ENCODE data around the gene CMSS1.

The CMSS1 gene

DNA sequence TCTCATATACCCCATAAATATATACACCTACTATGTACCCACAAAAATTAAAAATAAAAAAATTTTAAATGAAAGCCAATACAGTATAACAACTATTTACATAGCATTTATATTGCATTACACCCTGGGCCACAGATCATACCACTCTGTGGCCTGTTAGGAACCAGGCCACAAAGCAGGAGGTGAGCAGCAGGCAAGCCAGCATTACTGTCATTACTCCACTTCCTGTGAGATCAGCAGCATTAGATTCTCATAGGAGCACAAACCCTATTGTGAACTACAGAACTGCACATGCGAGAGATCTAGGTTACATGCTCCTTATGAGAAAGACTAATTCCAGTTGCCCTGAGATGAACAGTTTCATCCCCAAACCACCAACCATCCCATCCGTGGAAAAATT lies 279.2 kb downstream of the CMSS1 start:
- DNase-seq = no peak

DNA sequence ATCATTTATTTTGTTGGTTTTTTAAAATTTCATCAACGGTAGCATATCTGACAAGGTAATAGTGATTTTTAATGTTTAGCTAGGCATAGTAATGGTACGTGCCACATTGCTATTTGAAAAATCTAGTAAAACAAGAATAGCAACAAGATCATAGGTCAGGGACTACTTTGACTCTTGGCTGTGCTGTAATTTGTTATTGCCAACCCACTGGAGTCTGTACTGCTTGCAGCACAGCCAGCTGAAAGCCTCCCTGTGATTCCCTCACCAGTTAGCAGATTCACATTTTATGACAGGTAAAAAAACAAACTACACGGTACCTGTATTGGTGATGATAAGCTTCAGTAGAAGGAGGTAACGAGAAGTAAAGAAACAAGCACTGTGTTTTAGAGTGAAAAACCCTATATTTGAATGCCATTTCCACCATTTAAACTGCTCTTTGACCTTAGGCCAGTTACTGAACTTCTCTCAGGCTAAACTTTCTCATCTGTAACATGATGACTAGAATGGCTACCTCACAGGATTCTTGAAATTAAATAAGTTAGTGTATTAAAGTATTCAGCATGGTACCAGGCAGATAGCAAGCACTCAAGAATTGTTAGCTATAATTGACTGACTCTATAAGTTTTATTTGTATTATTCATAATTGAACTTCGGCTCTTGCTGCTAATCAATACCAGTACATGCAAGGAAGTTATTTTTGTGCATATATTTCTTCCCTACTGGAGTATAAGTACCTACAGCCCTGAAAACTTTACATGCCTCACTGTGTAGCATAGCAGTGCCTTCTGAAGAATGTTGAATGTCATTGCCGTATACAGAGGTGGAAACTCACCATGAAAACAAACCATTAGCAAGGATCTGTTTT lies 280.5 kb downstream of the CMSS1 start:
- no peak for DNase-seq

DNA sequence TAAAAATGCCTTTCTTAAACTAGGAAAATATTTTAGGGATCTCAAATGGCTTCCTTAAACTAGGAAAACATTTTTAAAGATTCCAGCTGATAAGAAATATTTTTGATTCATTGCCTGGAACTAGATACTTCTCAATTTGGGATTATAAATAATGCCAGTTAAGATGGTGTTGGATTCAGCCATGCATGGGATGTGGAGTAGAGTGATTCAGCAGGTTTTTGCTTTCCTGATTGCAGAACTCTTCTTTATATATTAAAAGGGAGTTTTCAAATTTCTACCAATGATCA lies 281.1 kb downstream of the CMSS1 start:
- DNase-seq = no peak

DNA sequence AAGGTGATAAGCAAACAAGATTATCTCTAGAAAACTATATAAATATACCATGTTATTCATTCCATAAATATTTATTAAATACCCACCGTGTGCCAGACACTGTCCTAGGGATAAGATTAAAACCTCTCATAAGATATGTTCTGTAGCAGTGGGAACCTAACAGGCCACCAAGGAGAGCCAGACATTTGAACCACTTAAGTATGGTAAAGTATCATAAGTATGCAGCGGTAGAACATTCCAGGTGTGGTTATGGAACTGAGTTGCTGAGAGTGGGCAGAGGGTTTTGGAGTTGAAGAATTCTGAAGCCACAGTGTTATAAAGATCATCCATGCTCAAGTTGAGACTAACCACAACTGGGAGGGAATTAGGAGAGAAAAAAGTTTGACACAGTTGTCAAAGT lies 282.0 kb downstream of the CMSS1 start:
- DNase-seq = no peak

DNA sequence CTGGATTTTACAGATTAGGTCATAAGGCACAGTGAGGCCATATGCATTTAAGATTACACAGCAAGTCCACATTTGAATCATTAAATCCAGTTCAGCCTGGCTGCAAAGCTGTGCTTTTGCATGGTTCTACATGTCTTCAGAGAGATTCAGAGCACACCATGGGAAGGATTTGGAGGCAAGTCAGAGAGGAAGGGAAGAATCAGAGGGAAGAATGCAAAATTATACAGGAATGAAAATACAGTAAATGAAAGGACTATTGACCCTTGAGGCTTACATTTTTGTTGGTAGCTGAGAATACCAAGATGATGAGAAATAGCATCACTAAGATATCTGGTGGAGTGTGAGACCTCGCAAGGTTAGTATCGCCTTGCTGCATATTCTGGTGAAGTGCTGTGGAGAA lies 282.8 kb downstream of the CMSS1 start:
- DNase-seq = no peak

DNA sequence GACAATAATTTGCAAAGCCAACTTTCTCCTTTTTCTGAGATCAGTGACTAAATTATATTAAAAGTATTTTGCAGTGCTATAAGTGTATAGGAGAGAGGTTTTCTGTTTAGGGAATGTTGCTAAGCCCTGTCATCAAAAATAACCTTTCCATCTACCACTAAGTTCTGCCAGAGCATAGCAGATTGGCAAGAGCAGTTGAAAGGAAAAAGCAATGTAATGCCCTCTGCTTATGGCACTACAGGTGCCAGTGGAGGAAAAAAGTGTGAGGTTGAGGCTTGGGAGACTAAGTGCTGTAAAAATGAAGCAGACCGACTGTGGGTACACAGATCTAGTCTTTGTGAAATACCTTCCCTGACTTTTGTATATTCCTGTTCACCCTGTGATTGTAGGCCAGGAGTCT lies 285.1 kb downstream of the CMSS1 start:
- DNase-seq = no peak

DNA sequence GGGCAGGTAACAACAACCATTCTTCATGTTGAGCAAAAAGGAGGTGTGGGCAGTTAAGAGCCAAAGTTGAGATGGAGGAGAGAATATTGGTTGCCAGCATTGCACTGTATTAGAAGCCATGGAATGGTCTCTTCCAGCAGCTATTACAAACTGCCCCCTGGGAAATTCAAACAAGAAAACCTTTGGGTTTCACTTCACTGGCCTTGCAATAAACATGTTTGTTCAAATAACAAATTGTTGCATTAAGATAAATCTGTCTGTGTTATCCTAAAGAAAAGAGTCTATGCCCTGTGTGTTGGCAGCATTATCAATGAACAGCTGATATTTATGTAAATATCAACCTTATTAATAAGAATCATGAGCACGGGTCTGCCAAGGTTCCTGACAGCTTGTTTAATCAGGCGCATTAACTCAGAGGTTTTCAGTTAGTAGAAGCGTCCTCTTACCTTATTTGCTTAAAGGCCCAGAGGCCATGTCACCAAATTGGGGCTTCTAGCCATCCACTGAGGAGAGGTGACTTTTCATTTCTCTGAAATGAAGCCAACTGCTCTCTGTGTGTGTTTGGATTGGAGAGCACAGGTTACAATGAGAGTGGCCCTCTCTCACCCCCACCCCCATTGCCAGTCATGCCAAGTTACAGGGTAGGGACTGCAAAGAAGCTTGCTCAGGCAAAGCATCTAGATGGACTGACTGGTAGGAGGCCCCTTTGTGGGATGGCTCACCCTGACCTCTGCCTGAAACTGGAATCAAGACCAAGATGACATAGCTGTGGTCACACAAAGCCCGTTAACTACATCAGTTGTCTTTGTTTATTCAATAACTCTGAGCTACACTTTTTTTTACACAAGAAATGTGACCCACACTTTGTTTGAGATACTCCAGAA lies 286.1 kb downstream of the CMSS1 start:
- no peak for DNase-seq

DNA sequence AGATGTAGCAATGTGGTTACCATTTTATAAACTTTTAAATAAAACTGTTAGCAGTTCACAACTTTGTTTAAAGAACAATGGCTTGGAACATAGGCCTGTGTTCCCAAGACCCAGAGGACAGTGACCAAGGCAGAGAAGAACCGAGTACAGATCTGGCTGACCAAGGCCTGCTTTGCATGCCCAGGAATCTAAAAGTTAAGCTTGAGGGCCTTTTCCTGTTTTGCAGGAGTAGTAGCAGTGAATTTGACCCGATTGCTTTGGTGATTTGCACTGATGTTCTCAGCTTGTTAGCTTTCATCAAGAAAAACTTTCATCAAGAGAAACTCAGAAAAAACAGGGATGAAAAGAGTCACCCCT lies 286.8 kb downstream of the CMSS1 start:
- no peak for DNase-seq

DNA sequence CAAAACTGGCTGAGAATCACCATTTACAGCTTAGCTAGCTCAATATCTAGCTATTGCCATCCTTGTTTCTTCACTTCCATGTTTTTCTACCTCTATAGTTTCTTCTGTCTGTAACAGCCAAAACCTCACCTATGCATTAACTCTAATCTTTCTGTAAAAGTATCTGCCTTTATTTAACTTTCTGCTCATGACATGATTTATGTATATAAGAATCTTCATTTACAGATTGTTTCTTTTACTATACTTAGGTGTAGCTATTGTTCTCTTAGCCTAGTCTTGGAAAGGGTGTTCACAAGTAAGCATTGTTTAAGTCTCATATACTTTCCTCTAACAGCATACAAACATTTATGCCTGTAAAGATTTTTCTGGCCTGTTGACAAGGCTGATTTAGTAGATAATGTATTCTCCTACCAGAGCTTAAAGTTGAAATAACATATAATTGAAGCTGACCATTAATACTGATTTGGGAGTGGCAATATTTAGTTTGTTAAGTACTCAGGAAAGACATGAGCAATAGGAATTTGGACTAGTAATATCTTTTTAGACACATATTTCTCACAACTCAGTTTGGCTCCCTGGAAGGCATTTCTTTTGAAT lies 287.3 kb downstream of the CMSS1 start:
- no peak for DNase-seq

DNA sequence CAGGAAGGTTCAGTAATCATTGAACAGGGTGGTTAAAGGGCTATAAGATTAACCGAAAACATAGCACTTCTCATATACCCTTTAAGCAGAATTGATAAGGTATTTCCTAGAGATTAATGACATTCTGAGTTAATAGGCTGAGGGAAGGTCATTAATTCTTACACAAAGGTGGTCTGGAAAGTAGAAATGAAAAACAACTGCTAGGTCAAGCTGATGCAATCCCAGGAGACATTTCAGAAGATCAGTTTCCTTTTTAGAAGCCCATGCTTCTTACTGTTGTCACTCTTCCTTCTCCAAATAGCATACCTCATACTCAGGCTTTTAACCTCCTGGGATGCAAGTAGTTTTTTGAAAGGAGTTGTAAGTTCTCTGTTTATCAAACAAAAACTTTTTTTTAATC lies 287.8 kb downstream of the CMSS1 start:
- no peak for DNase-seq

DNA sequence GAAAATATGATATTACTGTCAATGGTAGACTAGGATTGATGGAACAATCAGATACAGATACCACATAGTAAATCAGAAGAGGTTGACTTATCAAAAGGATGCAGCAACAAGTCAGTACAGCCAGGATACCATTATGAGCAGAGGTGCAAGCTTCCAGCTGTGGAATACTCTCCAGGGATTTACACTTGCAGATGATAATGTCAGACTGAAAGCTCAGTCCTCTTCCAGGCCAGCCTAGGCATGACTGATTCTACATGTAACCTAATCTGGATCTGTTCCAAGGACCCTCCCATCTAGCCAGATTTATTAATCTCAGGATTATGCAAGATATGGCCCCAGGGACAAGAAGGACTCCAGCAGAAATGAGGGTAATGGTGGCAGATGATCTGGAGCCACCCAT lies 288.4 kb downstream of the CMSS1 start:
- DNase-seq = no peak

DNA sequence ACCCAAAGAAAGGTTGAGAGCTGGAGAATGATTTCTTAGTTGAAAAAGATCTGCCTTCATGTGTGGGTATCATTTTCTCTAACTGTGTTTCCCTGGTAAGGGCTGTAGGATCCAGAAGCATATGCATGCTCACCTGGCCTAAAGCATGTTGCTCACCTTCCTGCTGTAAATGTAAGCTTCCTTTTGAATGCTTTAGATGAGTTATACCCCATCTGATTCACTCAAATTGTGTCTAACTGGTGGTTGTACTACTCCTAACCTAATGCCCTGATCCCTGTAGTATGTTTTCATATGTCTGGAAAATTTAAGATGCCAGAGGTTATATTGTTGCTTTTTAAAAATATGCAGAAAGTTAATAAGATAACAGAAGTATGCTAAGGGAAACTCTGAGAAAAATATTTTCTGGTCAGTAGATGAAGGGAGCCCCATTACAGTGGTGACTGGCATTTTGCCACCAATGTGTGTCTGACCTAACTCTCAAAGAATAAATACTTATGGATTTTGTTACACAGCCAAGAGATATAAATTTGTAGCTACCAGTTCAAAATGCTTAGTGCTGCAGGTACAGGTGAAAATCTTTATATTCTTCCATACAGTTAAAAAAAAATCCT lies 289.0 kb downstream of the CMSS1 start:
- DNase-seq = no peak

DNA sequence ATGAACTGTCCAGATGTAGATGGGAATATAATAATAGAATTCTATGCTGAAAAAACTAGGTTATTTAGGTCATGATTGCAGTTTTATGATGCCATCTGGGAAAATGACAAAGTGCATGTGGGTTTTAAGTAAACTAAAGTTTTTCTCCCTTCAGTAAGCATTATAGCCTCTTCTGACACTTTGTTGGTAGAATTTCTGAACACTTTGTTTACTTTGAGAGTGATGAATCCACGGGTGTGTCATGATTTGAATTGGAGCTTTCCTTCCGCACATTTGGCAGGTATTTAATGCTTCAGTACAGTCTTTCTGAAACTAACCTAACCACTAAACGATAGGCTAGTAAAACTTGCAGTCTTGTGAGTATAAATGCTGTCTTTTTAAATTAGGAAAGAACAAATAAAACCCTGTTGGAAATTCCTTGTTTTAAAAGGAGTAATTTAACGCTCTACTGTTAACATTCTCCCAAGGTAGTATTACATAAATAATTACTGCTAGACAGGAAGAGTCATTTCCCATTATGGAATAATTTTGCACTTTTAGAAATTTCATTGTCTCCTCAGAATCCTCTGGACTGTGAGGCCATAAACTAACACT lies 289.7 kb downstream of the CMSS1 start:
- DNase-seq = no peak

DNA sequence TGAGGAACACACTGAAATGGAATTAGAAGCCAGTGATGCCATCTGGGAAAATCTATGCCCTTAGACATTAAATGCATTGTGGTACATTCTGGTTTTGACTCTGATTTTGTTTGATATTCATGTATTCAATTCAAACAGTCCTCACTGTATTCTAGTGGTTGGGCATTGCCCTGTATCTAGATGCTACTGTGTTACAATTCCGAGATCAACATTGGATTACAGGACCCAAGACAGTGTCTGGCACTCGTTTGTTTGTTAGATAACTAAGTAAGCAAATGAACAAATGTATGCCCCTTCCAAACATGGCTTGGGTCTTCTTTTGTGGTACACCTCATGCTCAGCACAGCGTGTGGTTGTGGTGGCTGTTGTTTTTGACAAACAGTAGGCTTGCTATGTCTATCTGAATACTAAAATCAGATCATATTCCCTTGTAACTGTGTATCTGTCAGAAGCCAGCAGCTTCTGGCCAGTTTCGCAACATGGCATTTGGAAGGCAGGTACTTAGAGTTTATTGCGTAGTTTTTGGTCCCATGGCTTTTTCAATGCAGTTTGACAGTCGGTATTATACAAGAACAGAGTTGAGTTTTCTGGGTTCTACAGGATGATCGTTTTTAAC lies 290.9 kb downstream of the CMSS1 start:
- no peak for DNase-seq

DNA sequence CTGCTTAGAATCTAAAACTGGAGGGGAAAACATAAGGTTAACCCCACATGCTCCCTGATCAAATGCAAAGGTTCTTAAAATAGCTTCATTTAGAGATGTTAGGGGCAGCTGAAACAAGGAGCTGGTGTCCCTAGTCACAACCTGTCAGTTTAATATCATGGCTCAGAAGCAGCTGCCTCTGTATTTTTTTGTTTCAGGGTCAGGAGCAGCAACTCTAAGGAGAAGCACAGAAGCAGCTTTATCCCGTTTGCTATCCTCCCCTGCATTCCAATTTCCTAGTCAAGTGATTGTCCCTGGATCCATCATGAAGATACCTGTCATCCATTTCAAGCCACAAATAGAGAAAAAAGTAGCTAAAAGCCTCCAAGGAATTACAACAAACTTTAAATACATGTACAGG lies 292.5 kb downstream of the CMSS1 start:
- DNase-seq = no peak

DNA sequence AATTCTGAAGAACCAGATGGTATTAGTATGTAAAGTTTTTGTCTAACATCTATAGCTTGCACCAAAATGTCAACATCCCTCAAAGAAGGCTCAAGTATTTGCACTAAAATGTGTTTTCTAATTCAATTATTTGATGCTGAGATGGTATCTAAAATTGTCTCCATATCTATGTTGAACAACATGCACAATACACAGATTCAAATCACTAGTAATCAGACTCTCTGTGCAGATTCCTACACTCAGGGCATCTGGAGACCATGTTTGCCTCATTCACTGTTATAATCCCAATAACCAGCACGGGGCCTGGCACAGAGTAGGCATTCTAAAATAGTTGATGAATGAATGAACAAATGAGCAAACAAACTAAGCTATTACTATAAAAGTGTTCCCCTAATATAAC lies 294.1 kb downstream of the CMSS1 start:
- no peak for DNase-seq

DNA sequence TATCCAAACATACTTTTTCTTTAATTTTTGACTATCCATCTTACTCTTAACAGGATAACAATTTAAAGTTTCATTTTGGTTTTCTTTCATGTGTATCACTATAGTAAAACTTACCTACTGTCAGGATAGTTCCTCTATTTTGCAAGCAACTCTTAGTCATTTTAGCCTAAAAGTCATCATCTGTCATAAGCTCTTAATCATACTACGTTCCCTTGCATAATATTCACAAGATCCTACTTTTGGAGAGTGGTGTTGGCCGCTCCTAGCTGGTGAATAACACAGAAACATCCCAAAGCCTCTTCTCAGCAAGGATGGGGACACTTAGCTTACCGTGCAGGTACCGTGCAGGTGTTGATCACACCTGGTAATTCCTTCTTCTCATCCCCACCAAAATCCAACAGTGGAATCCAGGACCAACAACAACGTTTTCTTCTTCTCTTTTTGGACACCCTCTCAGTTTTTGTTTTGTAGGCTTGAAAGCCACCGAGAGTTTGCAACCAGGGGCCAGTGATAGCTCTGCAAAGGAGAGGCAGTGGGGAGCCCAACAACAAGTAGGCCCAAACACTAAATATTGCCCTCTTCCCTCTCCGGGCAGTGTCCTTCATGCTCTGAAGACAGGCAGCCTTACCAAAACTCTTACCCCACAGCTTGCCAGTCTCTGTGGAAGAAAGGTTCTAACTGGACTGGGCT lies 296.2 kb downstream of the CMSS1 start:
- DNase-seq = no peak

DNA sequence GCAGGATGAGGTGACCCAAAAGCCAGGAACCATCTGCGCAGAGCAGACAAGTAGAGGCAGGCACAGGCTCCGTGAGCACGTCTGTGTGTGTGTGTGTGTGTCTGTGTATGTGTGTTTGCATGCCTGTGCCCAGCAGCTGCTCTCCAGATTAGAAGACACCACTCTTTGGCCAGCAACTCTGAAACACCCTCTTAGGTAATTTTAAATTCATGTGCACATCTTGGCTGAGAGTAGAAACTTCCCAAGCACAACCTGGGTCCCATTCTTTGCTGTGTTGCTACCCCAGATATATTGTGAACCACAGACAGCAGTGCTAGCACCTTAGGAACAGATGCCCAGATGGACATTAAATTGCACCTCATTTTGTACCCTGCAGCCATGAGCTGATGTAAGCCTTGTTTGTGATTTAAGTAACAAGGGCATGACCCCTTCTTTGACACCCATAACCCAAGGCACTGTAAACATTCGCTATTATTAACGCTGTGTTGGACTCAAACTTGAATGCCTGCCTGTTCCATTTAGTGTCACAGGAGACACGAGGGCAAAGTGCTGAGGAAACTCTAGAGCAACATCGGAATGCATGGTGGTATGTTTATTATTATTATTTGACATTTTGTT lies 296.9 kb downstream of the CMSS1 start, which contains the start of gene FILIP1L:
FILIP1L (minus strand) TSS at position 89 of the 618 bp plus-strand sequence.
- no peak for DNase-seq

DNA sequence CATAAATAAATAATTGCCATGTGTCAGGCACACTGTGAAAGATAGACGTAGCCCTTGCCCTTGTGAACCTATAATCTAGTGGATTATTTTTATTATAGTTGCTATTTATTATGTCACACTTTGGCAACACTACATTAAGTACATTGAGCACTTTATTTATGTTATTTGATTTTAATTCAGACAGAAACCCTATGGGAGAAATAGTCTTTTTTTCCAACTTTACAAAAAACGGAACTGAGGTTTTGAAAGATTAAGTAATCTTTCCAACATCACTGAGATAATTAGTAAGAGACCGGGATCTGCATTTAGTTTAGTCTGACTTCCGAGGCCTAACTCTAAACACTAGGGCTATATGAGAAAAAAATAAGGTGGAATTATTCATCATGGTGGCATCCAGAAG lies 299.4 kb downstream of the CMSS1 start:
- no peak for DNase-seq

DNA sequence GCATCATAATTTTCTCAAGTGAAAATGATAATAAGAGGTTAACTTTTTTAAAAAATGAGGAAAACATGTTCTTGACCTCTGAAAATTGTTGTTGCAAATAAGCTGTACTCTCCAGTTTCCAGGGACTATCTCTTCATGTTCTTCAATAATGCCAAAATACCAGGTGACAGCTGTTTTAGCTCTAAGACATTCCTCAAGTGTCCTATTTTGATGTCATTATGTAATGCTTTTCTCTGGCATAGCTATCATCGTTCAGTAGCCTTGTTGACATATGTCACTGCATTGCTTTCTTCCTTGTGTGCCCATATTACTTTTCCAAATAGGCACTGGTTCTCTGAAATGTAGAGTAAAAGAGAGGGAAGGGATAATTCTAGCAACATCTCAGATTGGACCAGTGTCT lies 302.4 kb downstream of the CMSS1 start:
- DNase-seq = no peak

DNA sequence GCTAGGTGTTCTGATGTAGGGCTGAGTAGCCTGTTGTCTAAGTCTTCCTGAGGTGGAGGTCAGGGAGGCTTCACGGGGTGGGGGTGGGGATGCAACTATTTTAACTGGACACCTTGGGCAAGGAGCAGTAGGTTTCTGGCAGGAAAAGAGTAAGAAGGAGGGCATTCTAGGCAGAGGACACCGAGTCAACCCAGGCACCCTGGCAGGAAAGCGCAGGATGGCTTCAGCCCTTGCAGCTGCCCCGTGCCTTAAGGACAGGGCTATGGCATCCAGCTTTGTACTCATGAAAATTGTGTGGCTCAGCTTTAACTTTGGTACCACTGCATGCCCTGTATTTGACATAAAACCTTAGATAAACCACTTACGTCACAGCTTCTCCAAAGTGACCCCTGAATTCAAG lies 303.0 kb downstream of the CMSS1 start:
- no peak for DNase-seq

DNA sequence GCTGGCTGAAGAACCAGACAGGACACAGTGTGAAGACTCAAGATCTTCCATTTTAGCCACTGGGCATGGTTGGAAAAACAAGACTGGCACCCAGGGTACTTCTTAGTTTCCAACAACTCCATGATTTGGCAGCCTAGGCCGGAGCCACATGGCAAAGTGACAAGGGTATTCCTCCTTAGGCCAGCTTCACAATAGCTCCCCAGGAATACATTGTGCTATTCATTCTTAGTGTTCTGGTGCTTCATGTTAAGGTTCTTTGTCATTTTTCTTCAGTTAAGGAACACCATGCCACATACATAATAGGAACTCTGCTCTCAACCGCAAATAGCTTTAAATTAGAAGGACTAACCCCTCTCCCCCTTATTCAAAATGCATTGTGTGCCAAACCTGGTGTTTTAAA lies 304.7 kb downstream of the CMSS1 start:
- DNase-seq = no peak

Measured in activated T-cell treated with anti-CD3 and anti-CD28 coated beads, Interleukin-2, amount 50 U/mL, for 1 hour (primary cell).